C4-2B (cell line): ENCODE data around the gene KITLG.

Source experiments
- CTCF ChIP-seq: fragments of 450-650 bp; conservative IDR thresholded peaks from 2 replicates; pipeline ENCODE4 v1.5.1; 2017; ENCODE audit warnings: mild to moderate bottlenecking
- ZFX ChIP-seq: fragments of 450-650 bp; IDR thresholded peaks from 2 replicates; pipeline ENCODE4 v1.6.1; 2017

- TF ChIP-seq CTCF: no peak
- TF ChIP-seq ZFX: no peak
Observed at GRCh38 chr12:88522961-88523360, 57.3 kb downstream of the KITLG start.
